GM19467 (cell line): Measurements from ENCODE around the gene NFIC.

ENCODE experiments used
- ATAC-seq: cut with Tn5 transposase; IDR thresholded peaks from one replicate; pipeline ENCODE4 v1.9.1; 2021; ENCODE audit warnings: mild to moderate bottlenecking, moderate library complexity; ENCODE audit not compliant: unreplicated experiment

NFIC gene

GRCh38 chr19:3464587-3465235 is 98.3 kb downstream of the NFIC start:
- no peak for ATAC-seq

GRCh38 chr19:3465552-3465951 is 99.2 kb downstream of the NFIC start:
- no peak for ATAC-seq

GRCh38 chr19:3466635-3467034 is 100.3 kb downstream of the NFIC start:
- ATAC-seq: no peak

- ATAC-seq: no peak
Observed at GRCh38 chr19:3467437-3468198, 101.2 kb downstream of the NFIC start.

- no peak for ATAC-seq
Observed at GRCh38 chr19:3468211-3468610, 101.8 kb downstream of the NFIC start.

GRCh38 chr19:3469638-3470499 is 103.5 kb downstream of the NFIC start:
- ATAC-seq: no peak

GRCh38 chr19:3470500-3471128 is 104.2 kb downstream of the NFIC start:
- no peak for ATAC-seq

GRCh38 chr19:3471954-3472655 is 105.7 kb downstream of the NFIC start:
- no peak for ATAC-seq

GRCh38 chr19:3474010-3474409 is 107.6 kb downstream of the NFIC start:
- no peak for ATAC-seq

- ATAC-seq: no peak
Observed at GRCh38 chr19:3474614-3475013, 108.2 kb downstream of the NFIC start.

- no peak for ATAC-seq
Observed at GRCh38 chr19:3475449-3475848, 109.1 kb downstream of the NFIC start.

- ATAC-seq: no peak
Observed at GRCh38 chr19:3476830-3477229, 110.4 kb downstream of the NFIC start.

GRCh38 chr19:3477506-3477905 is 111.1 kb downstream of the NFIC start:
- no peak for ATAC-seq

GRCh38 chr19:3477951-3478350 is 111.6 kb downstream of the NFIC start:
- no peak for ATAC-seq

GRCh38 chr19:3478409-3479176 is 112.2 kb downstream of the NFIC start:
- no peak for ATAC-seq

GRCh38 chr19:3479177-3479833 is 112.9 kb downstream of the NFIC start:
- no peak for ATAC-seq

GRCh38 chr19:3479834-3480215 is 113.4 kb downstream of the NFIC start:
- ATAC-seq: no peak

- ATAC-seq: no peak
Observed at GRCh38 chr19:3480383-3481091, 114.2 kb downstream of the NFIC start, which contains the start of gene SMIM24. SMIM24 (minus strand) TSS chr19:3480525; CDS start chr19:3480463, 62 bp downstream.
